LNCaP clone FGC (cell line): ENCODE data around the gene AKAP11.

ENCODE experiments used
- DNase-seq: peaks from one replicate; pipeline ENCODE4 v3.0.0-alpha.2; 2011; ENCODE audit warnings: low read depth
- H3K4me3 ChIP-seq: 2 replicates; pipeline ENCODE4 v1.5.1; 2011; ENCODE audit warnings: mild to moderate bottlenecking, low read depth, low read length, control low read depth
- TF ChIP-seq, protein P1 (sequence below): IDR thresholded peaks from 2 replicates; pipeline ENCODE4 v1.5.1; 2012; ENCODE audit warnings: mild to moderate bottlenecking; ENCODE audit not compliant: control insufficient read depth, insufficient read depth; ENCODE audit errors: extremely low read depth

The AKAP11 gene

DNA sequence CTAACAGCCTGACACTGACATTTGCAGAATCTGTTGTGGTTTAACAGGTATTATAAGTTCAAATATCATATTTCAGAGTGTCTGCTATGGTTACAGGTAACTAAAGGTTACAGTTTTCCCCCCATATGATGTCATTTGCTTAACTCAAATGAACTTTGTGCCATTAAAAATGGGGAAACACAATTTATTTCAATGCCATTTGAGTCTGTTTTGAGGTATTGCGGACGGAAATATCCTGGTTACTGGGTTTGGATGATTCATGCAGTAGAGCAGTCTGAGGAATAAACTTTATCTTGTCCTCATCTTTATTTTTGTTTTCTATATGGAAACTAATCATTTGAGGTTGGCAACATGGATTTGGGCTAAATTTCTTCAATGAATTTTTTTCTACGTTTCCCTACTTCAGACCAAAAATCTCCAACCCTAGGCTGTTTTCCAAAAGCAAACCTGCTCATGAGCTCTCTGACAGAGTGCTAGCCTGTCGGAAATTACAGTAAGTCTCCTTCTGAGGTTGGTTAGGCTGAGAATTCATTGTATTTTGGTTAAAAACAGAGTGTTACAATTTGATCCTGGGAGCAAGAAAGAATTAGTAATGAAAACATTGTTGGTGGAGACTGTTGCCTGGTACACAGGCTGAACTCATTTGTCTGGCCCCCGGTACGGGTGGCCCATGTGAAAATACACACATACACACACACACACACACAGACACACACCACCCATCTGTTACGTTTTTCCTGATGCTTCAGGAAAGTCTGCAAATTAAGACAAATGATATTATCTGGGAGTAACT, 66.1 kb downstream of the AKAP11 start:
- DNase-seq = no peak
- no peak overlapping the region for H3K4me3 ChIP-seq
- TF ChIP-seq, protein P1, sequence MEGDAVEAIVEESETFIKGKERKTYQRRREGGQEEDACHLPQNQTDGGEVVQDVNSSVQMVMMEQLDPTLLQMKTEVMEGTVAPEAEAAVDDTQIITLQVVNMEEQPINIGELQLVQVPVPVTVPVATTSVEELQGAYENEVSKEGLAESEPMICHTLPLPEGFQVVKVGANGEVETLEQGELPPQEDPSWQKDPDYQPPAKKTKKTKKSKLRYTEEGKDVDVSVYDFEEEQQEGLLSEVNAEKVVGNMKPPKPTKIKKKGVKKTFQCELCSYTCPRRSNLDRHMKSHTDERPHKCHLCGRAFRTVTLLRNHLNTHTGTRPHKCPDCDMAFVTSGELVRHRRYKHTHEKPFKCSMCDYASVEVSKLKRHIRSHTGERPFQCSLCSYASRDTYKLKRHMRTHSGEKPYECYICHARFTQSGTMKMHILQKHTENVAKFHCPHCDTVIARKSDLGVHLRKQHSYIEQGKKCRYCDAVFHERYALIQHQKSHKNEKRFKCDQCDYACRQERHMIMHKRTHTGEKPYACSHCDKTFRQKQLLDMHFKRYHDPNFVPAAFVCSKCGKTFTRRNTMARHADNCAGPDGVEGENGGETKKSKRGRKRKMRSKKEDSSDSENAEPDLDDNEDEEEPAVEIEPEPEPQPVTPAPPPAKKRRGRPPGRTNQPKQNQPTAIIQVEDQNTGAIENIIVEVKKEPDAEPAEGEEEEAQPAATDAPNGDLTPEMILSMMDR = no peak

DNA sequence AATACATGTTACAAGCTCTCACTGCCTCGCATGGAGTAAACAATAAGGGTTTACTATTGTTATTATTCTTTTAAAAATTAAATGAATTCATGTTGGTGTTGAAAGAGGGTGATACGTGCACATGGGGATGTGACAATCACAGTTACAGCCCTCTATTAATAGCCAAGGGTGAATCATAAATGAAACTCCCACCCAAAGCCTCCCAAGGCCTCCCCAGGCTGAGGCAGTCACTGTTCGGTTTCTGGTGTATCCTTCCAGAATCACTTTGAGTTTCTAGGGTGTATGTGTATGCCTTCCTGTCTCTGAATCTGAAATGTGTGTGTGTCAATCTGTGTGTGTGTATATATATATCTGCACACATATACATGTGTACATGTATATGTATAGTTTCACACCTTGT, 73.4 kb downstream of the AKAP11 start:
- TF ChIP-seq, protein P1 = no peak
- no peak for DNase-seq
- H3K4me3 ChIP-seq = no peak overlapping the region

DNA sequence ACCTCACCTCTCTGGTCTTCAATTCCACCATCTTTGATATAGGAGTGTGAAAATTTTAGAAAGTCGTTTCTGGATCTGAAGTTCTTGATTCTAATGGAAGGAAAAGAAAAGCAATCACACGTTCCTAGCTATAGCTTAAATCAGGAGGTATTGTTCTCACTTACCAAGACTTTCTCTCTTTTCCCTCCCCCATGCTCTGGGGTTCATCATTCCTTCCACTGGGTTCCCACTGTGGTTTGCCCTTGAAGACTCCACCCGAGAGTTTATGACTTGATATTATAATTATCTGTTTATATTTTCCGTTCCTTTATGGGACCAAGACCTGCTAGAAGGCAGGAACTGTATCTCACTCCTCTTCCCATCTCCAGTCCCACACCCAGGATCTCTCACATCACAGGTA, 76.6 kb downstream of the AKAP11 start:
- no peak for DNase-seq
- TF ChIP-seq, protein P1 = no peak
- no peak overlapping the region for H3K4me3 ChIP-seq

GRCh38 chr13:42350141-42350540, 78.2 kb downstream of the AKAP11 start:
- TF ChIP-seq, protein P1 = no peak
- H3K4me3 ChIP-seq = no peak overlapping the region
- no peak for DNase-seq

- no peak overlapping the region for H3K4me3 ChIP-seq
- peak; percentile 25 for DNase-seq
- TF ChIP-seq, protein P1 = no peak
Observed at GRCh38 chr13:42354241-42355091, 82.5 kb downstream of the AKAP11 start.

DNA sequence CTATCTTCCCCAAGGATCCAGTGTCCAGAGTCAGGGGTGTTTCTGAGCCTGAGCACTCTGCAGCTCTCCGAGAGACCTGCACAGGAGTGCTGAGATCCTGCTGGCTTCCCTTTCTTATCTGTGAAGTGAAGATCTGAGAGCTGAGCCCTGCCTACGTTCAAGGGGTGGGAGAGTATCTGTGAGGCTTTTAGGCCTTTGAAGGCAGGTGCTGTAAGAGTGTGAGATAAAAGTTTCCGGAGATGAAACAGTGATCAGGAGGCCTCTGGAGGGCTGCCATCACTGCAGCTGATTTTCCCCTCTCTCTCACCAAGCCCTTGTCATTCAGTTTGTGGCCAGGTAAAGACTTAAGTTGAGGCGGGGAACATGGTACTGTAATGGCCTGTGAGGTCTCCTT, 83.1 kb downstream of the AKAP11 start:
- DNase-seq = no peak
- H3K4me3 ChIP-seq = no peak overlapping the region
- TF ChIP-seq, protein P1 = no peak
